Measurements from ENCODE around the gene ZNF654. TPM values are rescaled to one million over a fixed set of nuclear protein-coding genes. Genes with fewer than 3 reads are reported as not detected.

ZNF654 gene
- total RNA-seq, 4 donors from 2014 or later, result 16.1 to 49.1 (median 21.5) TPM

DNA sequence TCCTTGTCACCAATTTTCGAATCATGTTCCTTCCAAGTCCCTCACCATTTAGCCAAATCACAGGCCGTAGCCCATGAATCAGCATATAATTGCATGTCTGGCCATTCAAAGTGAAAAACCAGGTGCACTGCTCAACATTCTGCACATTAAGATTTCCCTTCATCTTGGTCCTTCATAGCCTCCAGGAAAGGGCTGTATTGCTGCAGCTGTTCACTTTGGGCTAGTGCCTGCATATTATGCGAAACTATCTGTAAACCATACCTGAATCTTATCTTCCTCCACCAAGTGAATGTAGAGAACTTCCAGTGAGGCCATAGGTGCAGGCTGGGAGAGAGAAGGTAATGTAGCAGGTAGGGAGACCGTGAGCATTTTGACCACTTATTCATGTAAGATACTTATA lies 18.5 kb upstream of the ZNF654 start:
- H3K36me3 ChIP-seq, result no peaks in the 10 kb centered on the region
- intact Hi-C loops (cut with DNase I; ENCODE audit: low total_unique reads), result no loop called here
- DNase-seq, result no peak
- no peaks in the 10 kb centered on the region for H3K4me1 ChIP-seq
- no peak overlapping the region for H3K27ac ChIP-seq
- TF ChIP-seq, protein P1, sequence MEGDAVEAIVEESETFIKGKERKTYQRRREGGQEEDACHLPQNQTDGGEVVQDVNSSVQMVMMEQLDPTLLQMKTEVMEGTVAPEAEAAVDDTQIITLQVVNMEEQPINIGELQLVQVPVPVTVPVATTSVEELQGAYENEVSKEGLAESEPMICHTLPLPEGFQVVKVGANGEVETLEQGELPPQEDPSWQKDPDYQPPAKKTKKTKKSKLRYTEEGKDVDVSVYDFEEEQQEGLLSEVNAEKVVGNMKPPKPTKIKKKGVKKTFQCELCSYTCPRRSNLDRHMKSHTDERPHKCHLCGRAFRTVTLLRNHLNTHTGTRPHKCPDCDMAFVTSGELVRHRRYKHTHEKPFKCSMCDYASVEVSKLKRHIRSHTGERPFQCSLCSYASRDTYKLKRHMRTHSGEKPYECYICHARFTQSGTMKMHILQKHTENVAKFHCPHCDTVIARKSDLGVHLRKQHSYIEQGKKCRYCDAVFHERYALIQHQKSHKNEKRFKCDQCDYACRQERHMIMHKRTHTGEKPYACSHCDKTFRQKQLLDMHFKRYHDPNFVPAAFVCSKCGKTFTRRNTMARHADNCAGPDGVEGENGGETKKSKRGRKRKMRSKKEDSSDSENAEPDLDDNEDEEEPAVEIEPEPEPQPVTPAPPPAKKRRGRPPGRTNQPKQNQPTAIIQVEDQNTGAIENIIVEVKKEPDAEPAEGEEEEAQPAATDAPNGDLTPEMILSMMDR (IDR thresholded peaks at IDR 0.05), result no peak
- no peak for TF ChIP-seq POLR2A (IDR thresholded peaks at IDR 0.05)
- no peaks in the 10 kb centered on the region for H3K27me3 ChIP-seq
- no peak overlapping the region for H3K4me3 ChIP-seq
- no peaks in the 10 kb centered on the region for H3K9me3 ChIP-seq

DNA sequence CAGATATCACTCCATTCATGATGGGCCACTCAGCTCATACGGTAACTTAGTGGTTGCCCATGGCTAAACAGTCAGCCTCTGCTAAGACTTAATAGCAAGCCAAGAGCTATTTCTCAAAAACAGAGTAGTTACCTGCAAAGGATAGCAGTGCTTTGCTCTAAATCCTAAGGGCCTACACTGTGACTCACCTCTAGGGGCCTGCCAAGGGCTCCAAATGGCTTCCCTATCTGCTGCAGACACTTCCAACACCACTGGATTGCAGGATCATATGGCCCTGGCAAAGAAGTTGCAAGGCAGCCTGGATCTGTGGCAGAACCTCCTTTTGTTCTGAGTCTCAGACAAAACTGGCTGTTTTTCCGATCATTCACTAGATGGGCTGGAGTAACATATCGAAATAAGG lies 18.1 kb upstream of the ZNF654 start:
- Histone ChIP-seq H3K4me3 (no peak overlapping the region), H3K27me3 (no peaks in the 10 kb centered on the region), H3K4me1 (no peaks in the 10 kb centered on the region), H3K27ac (no peak overlapping the region), H3K9me3 (no peaks in the 10 kb centered on the region), H3K36me3 (no peaks in the 10 kb centered on the region)
- intact Hi-C loops (cut with DNase I; ENCODE audit: low total_unique reads), result no loop called here
- DNase-seq, result no peak
- TF ChIP-seq, protein P1 (IDR thresholded peaks at IDR 0.05), result no peak
- no peak for TF ChIP-seq POLR2A (IDR thresholded peaks at IDR 0.05)

DNA sequence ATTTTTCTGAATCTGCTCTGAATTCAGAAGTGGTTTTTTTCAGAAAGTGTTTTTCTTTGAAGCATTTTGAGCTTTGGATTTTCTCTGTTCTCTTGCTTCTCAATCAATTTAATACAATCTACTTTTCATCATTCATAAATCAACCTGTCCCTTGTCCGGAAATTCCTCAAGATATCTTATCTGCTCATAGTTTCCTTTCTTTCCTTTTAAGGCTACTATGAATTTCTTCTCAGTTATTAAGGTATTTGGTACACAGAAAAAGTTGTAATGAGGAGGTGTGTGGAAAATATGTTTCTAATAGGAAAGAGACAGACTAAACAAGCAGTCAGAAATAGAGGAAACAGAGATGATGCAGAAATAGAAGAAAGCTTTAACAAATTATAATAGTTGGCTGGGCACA lies 14.6 kb upstream of the ZNF654 start:
- H3K27me3 ChIP-seq, result no peaks in the 10 kb centered on the region
- intact Hi-C loops (cut with DNase I; ENCODE audit: low total_unique reads), result no loop called here
- H3K4me3 ChIP-seq, result no peak overlapping the region
- no peaks in the 10 kb centered on the region for H3K4me1 ChIP-seq
- no peak for TF ChIP-seq POLR2A (IDR thresholded peaks at IDR 0.05)
- TF ChIP-seq, protein P1 (IDR thresholded peaks at IDR 0.05), result no peak
- H3K27ac ChIP-seq, result no peak overlapping the region
- no peak for DNase-seq
- H3K9me3 ChIP-seq, result no peaks in the 10 kb centered on the region
- no peaks in the 10 kb centered on the region for H3K36me3 ChIP-seq

DNA sequence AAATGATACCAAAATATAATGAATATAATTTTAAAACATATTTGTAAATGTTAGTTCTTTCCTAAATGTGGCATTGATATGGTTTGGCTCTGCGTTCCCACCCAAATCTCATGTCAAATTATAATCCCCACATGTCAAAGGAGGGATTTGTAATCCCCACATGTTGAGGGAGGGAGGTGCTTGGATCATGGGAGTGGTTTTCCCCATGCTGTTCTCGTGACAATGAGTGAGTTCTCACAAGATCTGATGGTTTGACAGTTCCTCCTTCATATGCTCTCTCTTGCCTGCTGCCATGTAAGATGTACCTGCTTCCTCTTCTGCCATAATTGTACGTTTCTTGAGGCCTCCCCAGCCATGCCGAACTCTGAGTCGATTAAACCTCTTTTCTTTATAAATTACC lies 12.3 kb upstream of the ZNF654 start:
- DNase-seq, result no peak
- H3K27ac ChIP-seq, result no peak overlapping the region
- no peak overlapping the region for H3K4me3 ChIP-seq
- no peak for TF ChIP-seq POLR2A (IDR thresholded peaks at IDR 0.05)
- TF ChIP-seq, protein P1 (IDR thresholded peaks at IDR 0.05), result no peak
- no peaks in the 10 kb centered on the region for H3K27me3 ChIP-seq
- H3K9me3 ChIP-seq, result no peaks in the 10 kb centered on the region
- intact Hi-C loops (cut with DNase I; ENCODE audit: low total_unique reads), result no loop called here
- no peaks in the 10 kb centered on the region for H3K36me3 ChIP-seq
- H3K4me1 ChIP-seq, result no peaks in the 10 kb centered on the region

DNA sequence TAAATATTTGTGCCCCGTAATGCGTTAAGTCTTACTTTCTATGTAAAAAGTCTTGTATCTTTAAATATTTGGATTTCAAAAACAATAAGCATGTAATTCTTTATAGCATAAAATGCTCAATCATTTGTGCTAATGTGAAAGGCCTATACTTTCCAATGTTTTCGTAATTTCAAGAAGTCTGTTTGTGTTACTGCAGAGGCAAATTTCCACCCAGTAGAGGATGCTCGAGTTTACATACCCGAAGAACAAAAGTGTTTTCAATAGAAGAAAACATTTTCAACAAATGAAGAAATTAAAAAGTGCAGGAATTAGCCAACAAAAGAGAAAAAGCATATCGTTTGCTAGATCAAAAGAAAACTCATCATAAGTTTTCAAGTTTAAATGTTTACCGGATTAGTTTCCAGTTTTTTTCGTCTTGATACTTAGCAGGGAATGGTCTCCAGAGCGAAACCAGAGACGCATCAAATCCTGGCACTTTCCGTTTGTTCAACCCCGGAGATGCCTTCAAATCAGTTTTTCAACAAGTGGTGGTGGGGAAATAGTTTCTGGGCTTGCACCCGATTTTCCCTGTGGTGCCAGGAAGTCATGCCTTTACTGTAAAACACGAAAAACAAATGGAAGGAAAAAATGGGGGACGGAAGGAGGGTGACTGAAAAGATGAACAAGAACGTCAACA lies 1.3 kb upstream of the ZNF654 start:
- Histone ChIP-seq H3K4me1 (peaks cover 0 to 6% of the 10 kb centered on the region in 2 donors), H3K36me3 (no peaks in the 10 kb centered on the region), H3K4me3 (peak overlapping the region; percentile 59 to 87), H3K9me3 (no peaks in the 10 kb centered on the region), H3K27ac (peak overlapping the region; percentile 96 to 97), H3K27me3 (no peaks in the 10 kb centered on the region)
- TF ChIP-seq POLR2A (IDR thresholded peaks at IDR 0.05), result no peak
- TF ChIP-seq, protein P1 (IDR thresholded peaks at IDR 0.05), result no peak
- intact Hi-C loops (cut with DNase I; ENCODE audit: low total_unique reads), result no loop called here
- DNase-seq, result no peak

Measured in uterus (tissue), 4 donors.